Measurements from ENCODE around the gene ATG12.

Gene ATG12

DNA sequence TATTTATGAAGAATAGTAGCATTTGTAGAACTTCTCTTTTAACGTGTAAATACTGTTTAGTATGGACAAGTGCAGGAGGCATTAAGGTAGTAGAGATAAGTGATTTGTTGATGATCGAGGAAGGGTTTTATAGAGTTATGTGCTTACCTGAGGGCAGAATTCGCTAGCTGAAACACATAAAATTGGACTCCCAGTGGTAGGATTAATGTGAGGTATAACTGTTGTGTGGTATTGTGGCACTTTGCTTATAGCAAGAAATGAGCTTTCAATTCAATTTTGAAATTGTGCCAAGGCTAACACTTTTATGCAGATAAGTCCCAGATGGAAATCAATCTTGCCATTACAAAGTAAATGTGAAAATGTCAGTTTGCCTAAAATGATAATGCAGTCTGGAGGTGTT lies 1.6 kb upstream of the ATG12 start:
- no peak for DNase-seq (ENCODE audit: low read depth)
- TF ChIP-seq, protein P1, sequence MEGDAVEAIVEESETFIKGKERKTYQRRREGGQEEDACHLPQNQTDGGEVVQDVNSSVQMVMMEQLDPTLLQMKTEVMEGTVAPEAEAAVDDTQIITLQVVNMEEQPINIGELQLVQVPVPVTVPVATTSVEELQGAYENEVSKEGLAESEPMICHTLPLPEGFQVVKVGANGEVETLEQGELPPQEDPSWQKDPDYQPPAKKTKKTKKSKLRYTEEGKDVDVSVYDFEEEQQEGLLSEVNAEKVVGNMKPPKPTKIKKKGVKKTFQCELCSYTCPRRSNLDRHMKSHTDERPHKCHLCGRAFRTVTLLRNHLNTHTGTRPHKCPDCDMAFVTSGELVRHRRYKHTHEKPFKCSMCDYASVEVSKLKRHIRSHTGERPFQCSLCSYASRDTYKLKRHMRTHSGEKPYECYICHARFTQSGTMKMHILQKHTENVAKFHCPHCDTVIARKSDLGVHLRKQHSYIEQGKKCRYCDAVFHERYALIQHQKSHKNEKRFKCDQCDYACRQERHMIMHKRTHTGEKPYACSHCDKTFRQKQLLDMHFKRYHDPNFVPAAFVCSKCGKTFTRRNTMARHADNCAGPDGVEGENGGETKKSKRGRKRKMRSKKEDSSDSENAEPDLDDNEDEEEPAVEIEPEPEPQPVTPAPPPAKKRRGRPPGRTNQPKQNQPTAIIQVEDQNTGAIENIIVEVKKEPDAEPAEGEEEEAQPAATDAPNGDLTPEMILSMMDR (IDR thresholded peaks at IDR 0.05; ENCODE audit: low read depth, low read length, missing control alignments), result no peak
- peak overlapping the region; percentile 100 for H3K4me3 ChIP-seq (ENCODE audit: low read depth, low read length)

GRCh38 chr5:115842089-115842935 lies 947 bp upstream of the ATG12 start:
- H3K4me3 ChIP-seq (ENCODE audit: low read depth, low read length), result peak overlapping the region; percentile 100
- DNase-seq (ENCODE audit: low read depth), result peak; percentile 26
- TF ChIP-seq, protein P1 (IDR thresholded peaks at IDR 0.05; ENCODE audit: low read depth, low read length, missing control alignments), result peak; percentile 9

DNA sequence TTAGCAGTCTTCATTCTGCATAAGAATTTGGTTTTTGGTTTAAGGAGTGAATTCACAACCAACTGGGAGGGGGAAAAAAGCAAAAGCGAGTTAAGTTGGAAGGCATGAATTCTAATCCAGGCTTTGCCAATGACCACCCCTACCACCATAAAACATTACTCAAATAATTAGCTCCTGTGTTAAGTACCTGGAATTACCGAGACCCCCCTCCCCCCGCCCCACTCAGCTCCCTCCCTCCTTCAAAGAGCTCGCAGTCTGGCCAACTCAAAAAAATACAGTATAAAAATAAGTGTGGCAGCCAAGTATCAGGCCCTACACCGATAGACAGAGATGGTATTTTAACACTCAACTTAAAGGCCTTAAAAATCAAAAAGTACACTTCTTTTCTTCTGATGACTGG lies 492 bp downstream of the ATG12 start:
- DNase-seq (ENCODE audit: low read depth), result no peak
- H3K4me3 ChIP-seq (ENCODE audit: low read depth, low read length), result peak overlapping the region; percentile 100
- TF ChIP-seq, protein P1 (IDR thresholded peaks at IDR 0.05; ENCODE audit: low read depth, low read length, missing control alignments), result no peak

DNA sequence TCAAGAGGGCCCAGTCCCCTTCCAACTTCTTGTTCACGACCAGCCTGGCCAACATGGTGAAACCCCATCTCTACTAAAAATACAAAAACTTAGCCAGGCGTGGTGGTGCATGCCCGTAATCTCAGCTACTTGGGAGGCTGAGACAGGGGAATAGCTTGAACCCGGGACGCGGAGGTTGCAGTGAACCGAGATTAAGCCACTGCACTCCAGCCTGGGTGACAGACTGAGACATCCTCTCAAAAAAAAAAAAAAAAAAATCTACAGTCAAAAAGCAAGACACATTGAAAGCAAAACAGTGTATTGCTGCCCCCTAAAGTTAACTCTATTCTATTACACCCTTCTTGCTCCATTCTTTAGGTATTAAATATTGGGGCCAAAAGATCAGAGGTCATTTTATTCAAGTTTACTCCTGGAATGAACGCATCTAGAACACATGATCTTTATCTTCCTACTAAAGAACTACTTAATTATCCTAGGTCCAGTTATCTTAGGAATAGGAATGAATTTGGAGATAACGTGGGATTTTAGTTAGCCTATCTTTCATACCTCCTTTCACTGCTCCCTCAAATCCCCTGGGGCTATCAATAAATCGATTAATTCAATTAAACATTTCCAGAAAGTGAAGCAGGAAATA lies 2.4 kb downstream of the ATG12 start:
- DNase-seq (ENCODE audit: low read depth), result peak; percentile 47
- TF ChIP-seq, protein P1 (IDR thresholded peaks at IDR 0.05; ENCODE audit: low read depth, low read length, missing control alignments), result peak; percentile 46
- H3K4me3 ChIP-seq (ENCODE audit: low read depth, low read length), result peak overlapping the region; percentile 23

DNA sequence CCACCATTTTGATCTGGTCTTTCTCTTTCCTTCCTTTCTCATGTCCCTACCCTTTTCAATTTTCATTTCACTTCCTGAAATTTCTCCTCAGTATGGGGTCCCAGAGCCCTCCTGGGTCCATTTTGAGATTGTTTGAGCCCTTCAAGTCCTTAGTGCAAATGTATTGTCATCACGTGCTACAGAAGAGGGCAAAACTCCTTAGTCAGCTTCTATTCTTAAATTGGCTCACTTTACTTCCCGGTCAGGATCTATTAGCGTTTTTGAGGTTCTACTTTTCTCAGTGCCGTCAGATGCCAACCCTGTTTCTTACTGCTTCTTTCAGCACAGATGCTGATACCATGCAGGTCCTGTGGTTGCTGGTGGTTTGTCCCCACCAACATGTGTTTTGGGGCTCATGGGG lies 5.9 kb downstream of the ATG12 start:
- no peak overlapping the region for H3K4me3 ChIP-seq (ENCODE audit: low read depth, low read length)
- no peak for DNase-seq (ENCODE audit: low read depth)
- TF ChIP-seq, protein P1 (IDR thresholded peaks at IDR 0.05; ENCODE audit: low read depth, low read length, missing control alignments), result no peak

GRCh38 chr5:115831163-115831768 lies 10.1 kb downstream of the ATG12 start:
- no peak overlapping the region for H3K4me3 ChIP-seq (ENCODE audit: low read depth, low read length)
- TF ChIP-seq, protein P1 (IDR thresholded peaks at IDR 0.05; ENCODE audit: low read depth, low read length, missing control alignments), result peak; percentile 61
- DNase-seq (ENCODE audit: low read depth), result no peak
